Activated CD4-positive, alpha-beta T cell treated with anti-CD3 and anti-CD28 coated beads for 1 hour (primary cell): ENCODE results near the gene ZNF503.

Experiments
- DNase-seq: peaks from one replicate; pipeline ENCODE4 v3.0.0-alpha.2; 2020

ZNF503 gene

GRCh38 chr10:75431180-75432111 is 29.9 kb upstream of the ZNF503 start, which contains the start of gene LRMDA:
LRMDA (plus strand) TSS chr10:75431624.
- no peak for DNase-seq

GRCh38 chr10:75430000-75430763 is 28.6 kb upstream of the ZNF503 start:
- DNase-seq = no peak

DNA sequence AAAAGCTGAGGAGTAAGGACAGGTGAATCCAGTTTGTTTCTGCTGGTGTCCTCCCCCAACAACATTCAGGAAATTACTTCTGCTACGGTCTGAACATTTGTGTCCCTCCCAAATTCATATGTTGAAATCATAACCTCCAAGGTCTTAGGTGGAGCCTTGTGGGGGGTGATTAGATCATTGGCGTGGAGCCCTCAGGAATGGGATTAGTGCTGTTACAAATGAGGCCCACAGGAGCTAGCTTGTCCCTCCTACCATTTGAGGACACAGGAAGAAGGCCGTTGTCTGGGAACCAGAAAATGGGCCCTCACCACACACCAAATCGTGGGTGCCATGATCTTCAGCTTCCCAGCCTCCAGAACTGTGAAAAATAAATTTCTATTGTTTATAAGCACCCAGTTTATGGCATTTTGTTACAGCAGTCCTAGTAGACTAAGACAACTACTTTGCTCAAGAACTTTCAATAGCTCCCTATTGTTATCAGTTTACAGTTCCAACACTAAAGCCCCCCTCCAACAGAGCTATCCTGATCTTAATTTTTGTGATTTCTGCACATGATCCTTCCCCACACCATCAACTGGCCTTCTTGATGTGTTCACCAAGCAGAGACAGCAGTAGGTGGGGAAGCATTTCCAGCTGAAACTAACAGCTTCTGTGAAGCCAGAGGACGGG is 27.7 kb upstream of the ZNF503 start:
- no peak for DNase-seq

GRCh38 chr10:75428434-75429158 is 27.0 kb upstream of the ZNF503 start:
- DNase-seq = no peak

GRCh38 chr10:75427951-75428350 is 26.4 kb upstream of the ZNF503 start:
- no peak for DNase-seq

GRCh38 chr10:75426880-75427279 is 25.3 kb upstream of the ZNF503 start:
- no peak for DNase-seq

DNA sequence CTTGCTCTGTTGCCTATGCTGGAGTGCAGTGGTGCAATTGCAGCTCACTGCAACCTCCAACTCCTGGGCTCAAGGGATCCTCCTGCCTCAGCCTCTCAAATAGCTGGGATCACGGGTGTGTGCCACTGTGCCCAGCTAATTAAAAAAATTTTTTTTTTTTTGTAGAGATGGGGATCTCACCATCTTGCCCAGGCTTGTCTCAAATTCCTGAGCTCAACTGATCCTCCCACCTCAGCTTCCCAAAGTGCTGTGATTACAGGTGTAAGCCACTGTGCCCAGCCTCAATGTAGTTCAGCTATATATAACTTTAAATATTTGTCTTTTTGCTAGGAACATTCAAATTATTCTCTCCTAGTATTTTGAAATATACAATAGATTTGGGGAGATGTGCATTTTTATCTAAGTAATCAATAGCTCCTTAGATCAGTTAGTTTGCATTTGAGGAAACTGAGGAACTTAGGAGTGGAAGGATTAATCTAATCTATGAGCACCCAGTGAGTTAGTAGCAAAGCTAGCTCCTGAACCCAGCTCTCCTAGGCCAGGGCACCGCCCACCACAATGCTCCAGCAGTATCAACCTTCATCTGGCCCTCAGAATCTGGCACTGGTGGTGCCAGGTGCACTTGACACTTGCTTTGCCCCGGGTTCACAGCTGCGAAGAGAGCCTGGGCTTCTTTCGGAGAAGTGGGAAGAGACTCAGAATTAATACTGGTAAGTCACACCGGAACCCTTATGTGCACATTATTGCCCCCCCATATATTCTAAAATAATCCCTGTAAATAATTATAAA is 23.9 kb upstream of the ZNF503 start:
- DNase-seq = no peak

- no peak for DNase-seq
These were observed 23.0 kb upstream of the ZNF503 start for GRCh38 chr10:75424571-75424970.

DNA sequence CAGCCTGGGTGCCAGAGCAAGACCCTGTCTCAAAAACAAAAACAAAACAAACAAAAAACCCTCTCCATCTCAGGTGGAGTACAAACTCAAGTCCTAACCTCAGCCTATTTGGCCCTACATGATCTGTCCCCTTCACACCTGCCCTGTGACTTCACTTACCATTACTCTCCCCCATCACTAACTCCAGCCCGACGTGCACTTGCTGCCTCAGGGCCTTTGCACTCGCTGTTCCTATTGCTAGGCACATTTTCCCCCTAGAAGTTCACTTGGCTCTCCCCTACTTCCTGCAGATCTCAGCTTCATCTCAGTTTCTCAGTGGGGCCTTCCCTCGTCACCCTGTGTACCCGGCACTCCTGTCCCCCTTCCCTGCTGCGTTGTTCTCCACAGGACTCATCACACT is 21.3 kb upstream of the ZNF503 start:
- no peak for DNase-seq

- no peak for DNase-seq
These were observed 17.1 kb upstream of the ZNF503 start for GRCh38 chr10:75418712-75419111.

- no peak for DNase-seq
These were observed 16.7 kb upstream of the ZNF503 start for GRCh38 chr10:75418293-75418692.

DNA sequence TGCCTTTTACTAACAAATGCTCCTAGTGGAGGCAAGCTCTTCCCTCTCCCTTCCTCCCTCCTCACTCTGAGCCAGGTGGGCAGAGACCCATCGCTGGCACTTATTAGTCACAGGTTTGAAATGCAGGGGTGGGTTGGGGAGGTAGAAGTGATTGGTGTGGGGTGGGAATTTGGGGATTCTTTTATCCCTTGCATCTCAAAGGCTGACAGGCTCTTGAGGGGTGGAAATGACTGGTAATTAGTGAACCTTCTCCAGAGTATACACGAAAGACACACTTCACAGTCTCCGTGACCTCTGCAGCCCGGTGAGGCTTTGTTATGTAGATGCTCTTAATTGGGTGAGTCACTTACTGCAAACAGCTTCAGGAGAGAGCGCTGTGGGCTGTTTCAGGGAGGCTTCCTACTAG is 16.0 kb upstream of the ZNF503 start:
- no peak for DNase-seq

DNA sequence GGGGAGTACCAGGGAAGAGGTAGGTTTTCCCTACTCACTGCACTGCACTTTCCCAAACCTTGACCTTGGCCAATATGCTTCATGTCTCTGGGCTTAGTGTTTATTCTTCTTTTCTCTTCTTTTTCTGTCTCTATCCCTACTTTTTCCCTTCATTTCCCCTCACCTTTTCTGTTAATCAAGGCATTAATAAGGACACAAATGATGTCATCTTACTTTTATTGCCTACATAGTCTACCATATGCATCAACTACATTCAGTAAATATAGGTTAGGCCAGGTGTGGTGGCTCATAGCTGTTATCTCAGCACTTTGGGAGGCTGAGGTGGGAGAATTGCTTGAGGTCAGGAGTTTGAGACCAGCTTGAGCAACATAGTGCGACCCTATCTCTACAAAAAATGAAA is 13.0 kb upstream of the ZNF503 start:
- no peak for DNase-seq

- no peak for DNase-seq
These were observed 8.8 kb upstream of the ZNF503 start for GRCh38 chr10:75410132-75411005.

DNA sequence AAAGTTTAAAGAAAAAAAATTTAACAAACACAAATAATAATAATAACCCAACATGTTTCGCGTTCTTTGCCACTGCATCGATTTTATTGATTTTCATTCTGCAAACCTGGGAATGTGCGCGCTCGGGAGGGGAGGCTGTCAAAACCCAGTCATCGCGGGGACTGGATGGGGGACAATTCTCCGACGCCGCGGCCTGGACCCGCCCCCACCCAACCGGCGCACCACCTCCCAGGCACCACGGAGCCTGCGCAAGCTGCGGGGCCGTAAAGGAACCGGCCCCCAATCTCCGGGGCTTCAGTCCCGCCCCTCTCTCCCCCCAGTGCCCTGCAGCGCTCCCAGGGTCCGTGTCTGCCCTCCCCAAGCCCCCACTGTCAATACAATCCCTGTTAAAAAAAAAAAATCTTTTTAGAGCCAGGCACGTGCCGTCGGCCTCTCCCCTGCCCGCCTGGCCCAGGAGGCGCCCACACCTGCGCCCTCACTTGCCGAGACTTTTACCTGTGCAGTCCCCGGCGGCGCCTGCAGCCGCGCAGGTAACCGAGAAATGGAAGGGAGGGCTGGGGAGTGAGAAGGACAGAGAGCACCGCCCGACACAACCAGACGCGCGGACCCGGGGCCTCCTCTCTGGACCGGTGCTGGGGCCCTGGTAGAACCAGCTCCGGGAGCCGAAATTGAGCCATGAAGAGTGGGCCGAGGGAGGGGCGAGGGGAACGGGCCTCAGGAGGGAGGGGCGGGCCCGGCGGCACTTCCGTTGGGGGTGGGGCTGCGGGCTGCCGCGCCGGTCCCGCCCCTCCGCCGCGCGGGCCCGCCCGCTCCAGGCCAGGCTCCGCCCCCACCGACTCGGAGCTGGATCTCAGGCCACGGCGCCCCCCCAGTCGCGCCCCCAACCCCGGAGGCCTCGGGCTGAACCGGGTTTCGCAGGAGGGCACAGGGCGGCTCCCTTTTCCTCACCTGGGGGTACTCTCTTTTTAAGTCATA is 7.6 kb upstream of the ZNF503 start:
- DNase-seq = no peak

DNA sequence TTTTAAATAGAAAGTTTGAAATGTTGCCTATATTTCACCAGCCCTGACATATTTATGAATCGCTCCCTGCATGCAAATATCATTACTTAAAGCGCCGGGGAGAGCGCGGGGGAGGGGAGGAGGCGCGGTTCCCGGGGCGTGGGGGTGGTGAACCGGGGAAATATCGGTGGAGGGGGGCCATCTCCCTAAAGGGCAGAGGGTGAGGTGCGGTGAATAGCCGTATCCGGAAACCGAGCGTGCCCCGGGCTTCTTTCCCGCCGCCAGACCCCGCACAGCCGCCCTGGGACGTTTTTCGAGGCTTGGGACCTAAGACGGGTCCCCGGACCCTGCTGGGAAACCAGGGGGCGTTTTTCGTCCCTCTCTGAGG is 6.9 kb upstream of the ZNF503 start:
- DNase-seq = no peak

DNA sequence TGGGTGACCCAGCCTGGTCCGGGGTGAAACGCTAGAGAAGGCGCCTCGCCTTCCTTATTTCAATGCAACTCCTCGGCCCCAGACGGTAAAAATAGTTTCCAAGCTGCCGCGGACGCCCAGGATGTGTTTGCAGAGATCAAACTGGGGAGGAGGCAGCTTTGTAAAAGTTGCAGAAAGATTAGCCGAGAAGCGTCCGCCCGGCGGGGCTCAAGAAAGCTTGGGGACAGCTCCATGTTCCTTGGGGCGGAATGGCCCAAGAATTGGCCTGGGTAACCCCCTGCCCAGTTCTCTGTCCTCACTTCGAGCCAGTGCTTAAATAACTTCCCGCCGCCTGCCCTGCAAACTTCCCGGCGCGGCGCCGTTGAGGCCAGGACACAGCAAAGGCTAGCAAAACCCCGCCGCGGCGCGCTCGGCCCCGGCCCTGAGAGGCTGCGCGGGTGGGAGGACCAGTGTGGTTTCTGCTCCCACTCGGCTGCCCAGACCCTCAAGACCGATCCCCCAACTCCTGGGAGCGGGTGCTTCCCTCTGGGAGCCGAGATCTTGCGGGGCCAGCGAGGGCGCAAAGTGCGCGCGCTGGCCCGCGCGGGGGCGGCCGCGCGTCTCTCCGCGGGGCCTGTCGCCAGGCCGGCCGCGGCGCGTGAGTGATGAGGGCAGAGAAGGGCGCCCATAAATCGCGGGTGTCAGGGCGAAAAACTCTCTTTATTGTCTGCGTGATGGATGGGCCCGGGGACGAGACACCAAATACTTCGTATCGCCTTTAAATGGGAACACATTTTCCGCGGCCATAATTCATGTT is 6.3 kb upstream of the ZNF503 start:
- DNase-seq = no peak

DNA sequence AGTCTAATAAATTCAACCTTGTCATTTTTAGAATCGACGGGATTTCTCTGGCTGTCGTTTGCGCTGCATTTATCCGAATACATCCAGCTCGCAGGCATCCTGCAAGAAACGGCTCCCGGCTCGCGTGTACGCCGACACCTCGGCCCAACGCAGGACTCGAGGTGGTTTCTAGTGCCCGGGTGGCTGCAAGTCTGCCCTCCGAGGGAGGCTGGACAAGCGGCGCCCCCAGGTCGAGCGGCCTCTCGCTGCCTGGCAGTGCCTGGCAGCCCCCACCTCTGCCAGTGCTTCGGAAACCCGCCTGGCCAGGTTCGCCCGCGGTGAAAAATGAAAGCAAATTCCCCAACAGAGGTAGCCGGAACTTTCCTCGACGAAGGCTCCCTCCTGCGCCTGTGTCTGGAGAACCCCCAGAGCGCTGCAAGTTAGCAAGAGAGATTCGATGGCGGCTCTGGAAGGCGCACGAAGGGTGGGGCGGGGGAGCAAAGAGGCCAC is 5.7 kb upstream of the ZNF503 start:
- DNase-seq = no peak
